NCI-H2107 treated with DMSO at 0.1 percent for 48 hours (cell line): ENCODE measurements around the gene EYS.
"Not testable (repeated sequence)": the region's sequence is repeated elsewhere in the genome, so short reads cannot be mapped to it uniquely, and the experiment has no call there.

Source experiments
- DNase-seq: peaks from one replicate; lab custom pipeline; 2025; ENCODE audit not compliant: unreplicated experiment; lab: John Stamatoyannopoulos, UW

The EYS gene

GRCh38 chr6:63935732-63936131 lies 1771.3 kb downstream of the EYS start:
- no peak for DNase-seq

GRCh38 chr6:63933948-63934347 lies 1773.1 kb downstream of the EYS start:
- DNase-seq: not testable (repeated sequence)

GRCh38 chr6:63930848-63931247 lies 1776.2 kb downstream of the EYS start:
- no peak for DNase-seq

GRCh38 chr6:63929111-63929510 lies 1777.9 kb downstream of the EYS start:
- DNase-seq: no peak

- no peak for DNase-seq
Measured at GRCh38 chr6:63928613-63929012, 1778.4 kb downstream of the EYS start.

GRCh38 chr6:63926950-63927927 lies 1779.8 kb downstream of the EYS start:
- DNase-seq: no peak

- no peak for DNase-seq
Measured at GRCh38 chr6:63926258-63926780, 1780.7 kb downstream of the EYS start.

- peak; percentile 24 for DNase-seq
Measured at GRCh38 chr6:63923139-63923739, 1783.8 kb downstream of the EYS start.

- no peak for DNase-seq
Measured at GRCh38 chr6:63919556-63920110, 1787.4 kb downstream of the EYS start.

- no peak for DNase-seq
Measured at GRCh38 chr6:63912887-63913286, 1794.1 kb downstream of the EYS start.

- DNase-seq: no peak
Measured at GRCh38 chr6:63910863-63911551, 1796.0 kb downstream of the EYS start.

- DNase-seq: no peak
Measured at GRCh38 chr6:63904650-63905248, 1802.3 kb downstream of the EYS start.

GRCh38 chr6:63899550-63899949 lies 1807.5 kb downstream of the EYS start:
- no peak for DNase-seq

GRCh38 chr6:63897952-63898351 lies 1809.1 kb downstream of the EYS start:
- no peak for DNase-seq

- DNase-seq: no peak
Measured at GRCh38 chr6:63897459-63897858, 1809.6 kb downstream of the EYS start.

GRCh38 chr6:63888416-63888815 lies 1818.6 kb downstream of the EYS start:
- DNase-seq: no peak

- not testable (repeated sequence) for DNase-seq
Measured at GRCh38 chr6:63887804-63888203, 1819.2 kb downstream of the EYS start.

- no peak for DNase-seq
Measured at GRCh38 chr6:63887002-63887751, 1819.8 kb downstream of the EYS start.

- no peak for DNase-seq
Measured at GRCh38 chr6:63886341-63886740, 1820.7 kb downstream of the EYS start.

GRCh38 chr6:63883597-63883996 lies 1823.4 kb downstream of the EYS start:
- no peak for DNase-seq
